Measurements from ENCODE around the gene SLC4A7. TPM values are rescaled to one million over a fixed set of nuclear protein-coding genes. Genes with fewer than 3 reads are reported as not detected.

The SLC4A7 gene
- total RNA-seq, 2 experiments from 2014 or later, result 25.9 to 31.9 TPM

GRCh38 chr3:27323087-27323570 lies 161.1 kb downstream of the SLC4A7 start:
- no peak for DNase-seq (ENCODE audit: low spot score)
- H2AFZ ChIP-seq (ENCODE audit: low read length), result no peak overlapping the region
- BruUV-seq (replicated peaks), result no TSS peak
- ChIA-PET CTCF (ENCODE audit: unreplicated experiment) (no interaction called here), POLR2A (interaction anchor here (0.6 kb wide), 1 partner anchor 359 kb away, joined by 3 read pairs; no protein-coding TSS in a partner anchor)
- no peak overlapping the region for H3K27ac ChIP-seq (ENCODE audit: low read depth, low read length, poor library complexity, severe bottlenecking)
- no peak overlapping the region for H3K4me2 ChIP-seq (ENCODE audit: low read length)
- intact Hi-C loops (cut with micrococcal nuclease; ENCODE audit: unreplicated experiment), result no loop called here
- no peaks in the 10 kb centered on the region for H4K20me1 ChIP-seq (ENCODE audit: insufficient read depth, low read length)
- H3K4me3 ChIP-seq (ENCODE audit: low read depth, low read length, poor library complexity, severe bottlenecking), result no peak overlapping the region
- H3K4me1 ChIP-seq (ENCODE audit: insufficient read depth, low read length, poor library complexity, severe bottlenecking), result no peaks in the 10 kb centered on the region
- no peak for TF ChIP-seq CTCF (conservative IDR thresholded peaks at IDR 0.05; ENCODE audit: low read length)
- TF ChIP-seq EZH2phosphoT487 (IDR thresholded peaks at IDR 0.05; ENCODE audit: borderline replicate concordance, low read depth, low read length), result no peak
- H3K9me2 ChIP-seq (ENCODE audit: insufficient read depth, low read length), result no peaks in the 10 kb centered on the region
- H3K79me2 ChIP-seq (ENCODE audit: insufficient read depth, low read depth, low read length), result no peaks in the 10 kb centered on the region
- no peaks in the 10 kb centered on the region for H3K36me3 ChIP-seq (ENCODE audit: insufficient read depth, low read length)
- H3K9me3 ChIP-seq (ENCODE audit: low read length), result no peaks in the 10 kb centered on the region

Small RNA genes within 50 kb of the gene (small RNA-seq; reads per million reads assigned to genes)
- gene AC137675.1, result not detected
- gene RNU1-96P, result not detected

Other genes with a start within 250 kb of the SLC4A7 start
- 0.26 and 0.28 TPM in 2 replicates for gene NEK10, start 115.0 kb downstream of the SLC4A7 start, total RNA-seq (2014; rRNA removed; shearing (Covaris generic))
- gene NEK10, start 115.0 kb downstream of the SLC4A7 start, total RNA-seq (2022), result 1.1 and 1.3 TPM in 2 replicates
- gene EOMES, start 237.9 kb upstream of the SLC4A7 start, total RNA-seq (2014; rRNA removed; shearing (Covaris generic)), result not detected in 2 replicates
- not detected in 2 replicates for gene EOMES, start 237.9 kb upstream of the SLC4A7 start, total RNA-seq (2022)